SK-N-SH treated with all-trans-retinoic acid at 6 μM for 48 hours (cell line): Measurements from ENCODE around the gene SMYD3.

Experiments
- ATAC-seq: fragments of 200-7000 bp; cut with Tn5 transposase; 3 replicates; pipeline ENCODE4 v1.9.1; 2020; ENCODE audit warnings: mild to moderate bottlenecking, moderate library complexity
- BACH2 ChIP-seq: fragments of 250-450 bp; sonication (Bioruptor Pico); IDR thresholded peaks from 2 replicates; pipeline ENCODE4 v1.9.0; 2021; ENCODE audit warnings: mild to moderate bottlenecking, borderline replicate concordance
- CSDC2 ChIP-seq: fragments of 250-450 bp; sonication (Bioruptor Pico); IDR thresholded peaks from 2 replicates; pipeline ENCODE4 v1.5.0; 2020; ENCODE audit warnings: mild to moderate bottlenecking, moderate library complexity
- CSRNP3 ChIP-seq: fragments of 250-450 bp; sonication (Bioruptor Pico); IDR thresholded peaks from 2 replicates; pipeline ENCODE4 v1.5.1; 2021; ENCODE audit warnings: mild to moderate bottlenecking, moderate library complexity
- ESRRG ChIP-seq: fragments of 250-450 bp; sonication (Bioruptor Pico); IDR thresholded peaks from 2 replicates; pipeline ENCODE4 v1.6.1; 2021; ENCODE audit warnings: mild to moderate bottlenecking
- GLIS3 ChIP-seq: fragments of 250-450 bp; sonication (Bioruptor Pico); IDR thresholded peaks from 2 replicates; pipeline ENCODE4 v1.5.0; 2020; ENCODE audit warnings: mild to moderate bottlenecking, moderate library complexity
- ISL1 ChIP-seq: fragments of 250-450 bp; sonication (Bioruptor Pico); IDR thresholded peaks from 2 replicates; pipeline ENCODE4 v2.1.2; 2022; ENCODE audit warnings: mild to moderate bottlenecking, moderate library complexity
- PPARA ChIP-seq: fragments of 250-450 bp; sonication (Bioruptor Pico); IDR thresholded peaks from 2 replicates; pipeline ENCODE4 v1.5.0; 2020; ENCODE audit warnings: mild to moderate bottlenecking, borderline replicate concordance
- RARB ChIP-seq: fragments of 250-450 bp; sonication (Bioruptor Pico); IDR thresholded peaks from 2 replicates; pipeline ENCODE4 v1.8.0; 2021; ENCODE audit warnings: mild to moderate bottlenecking, moderate library complexity
- TCF4 ChIP-seq: fragments of 250-450 bp; sonication (Bioruptor Pico); IDR thresholded peaks from 2 replicates; pipeline ENCODE4 v1.8.0; 2021; ENCODE audit warnings: mild to moderate bottlenecking, moderate library complexity, borderline replicate concordance
- TOX ChIP-seq: fragments of 250-450 bp; sonication (Bioruptor Pico); IDR thresholded peaks from 2 replicates; pipeline ENCODE4 v1.8.0; 2021; ENCODE audit warnings: mild to moderate bottlenecking, moderate library complexity, borderline replicate concordance
- ZFP3 ChIP-seq: fragments of 250-450 bp; sonication (Bioruptor Pico); IDR thresholded peaks from 2 replicates; pipeline ENCODE4 v1.5.0; 2020; ENCODE audit warnings: mild to moderate bottlenecking, moderate library complexity
- ZNF565 ChIP-seq: fragments of 450-650 bp; formaldehyde crosslinking; conservative IDR thresholded peaks from 2 replicates; pipeline ENCODE4 v1.5.0; 2020; ENCODE audit warnings: low read depth, mild to moderate bottlenecking, moderate library complexity
- ZNF70 ChIP-seq: fragments of 450-650 bp; formaldehyde crosslinking; IDR thresholded peaks from 2 replicates; pipeline ENCODE4 v1.5.0; 2020; ENCODE audit warnings: mild to moderate bottlenecking, moderate library complexity
- ZNF8 ChIP-seq: fragments of 450-650 bp; formaldehyde crosslinking; IDR thresholded peaks from 2 replicates; pipeline ENCODE4 v1.5.0; 2020; ENCODE audit warnings: mild to moderate bottlenecking, moderate library complexity
- TF ChIP-seq, protein P1 (sequence below): fragments of 250-450 bp; sonication (Bioruptor Pico); IDR thresholded peaks from 2 replicates; pipeline ENCODE4 v1.5.0; 2020; ENCODE audit warnings: mild to moderate bottlenecking, moderate library complexity
- TF ChIP-seq, protein P2 (sequence below): fragments of 250-450 bp; sonication (Bioruptor Pico); IDR thresholded peaks from 2 replicates; pipeline ENCODE4 v1.8.0; 2020; ENCODE audit warnings: mild to moderate bottlenecking, moderate library complexity, borderline replicate concordance
- TF ChIP-seq, protein P3 (sequence below): fragments of 250-450 bp; sonication (Bioruptor Pico); IDR thresholded peaks from 2 replicates; pipeline ENCODE4 v1.8.0; 2021; ENCODE audit warnings: low read depth, mild to moderate bottlenecking, moderate library complexity, borderline replicate concordance

The SMYD3 gene

GRCh38 chr1:245812278-245812677 is 694.8 kb downstream of the SMYD3 start:
- ATAC-seq = no peak
- no peak for TF ChIP-seq ZNF8
- TF ChIP-seq ISL1 = no peak
- TF ChIP-seq ZFP3 (CRISPR knock-in tag) = no peak
- TF ChIP-seq PPARA (CRISPR knock-in tag) = no peak
- no peak for TF ChIP-seq RARB
- no peak for TF ChIP-seq ZNF70
- TF ChIP-seq TCF4 (CRISPR knock-in tag) = no peak
- TF ChIP-seq ZNF565 (CRISPR knock-in tag) = no peak
- TF ChIP-seq, protein P1, sequence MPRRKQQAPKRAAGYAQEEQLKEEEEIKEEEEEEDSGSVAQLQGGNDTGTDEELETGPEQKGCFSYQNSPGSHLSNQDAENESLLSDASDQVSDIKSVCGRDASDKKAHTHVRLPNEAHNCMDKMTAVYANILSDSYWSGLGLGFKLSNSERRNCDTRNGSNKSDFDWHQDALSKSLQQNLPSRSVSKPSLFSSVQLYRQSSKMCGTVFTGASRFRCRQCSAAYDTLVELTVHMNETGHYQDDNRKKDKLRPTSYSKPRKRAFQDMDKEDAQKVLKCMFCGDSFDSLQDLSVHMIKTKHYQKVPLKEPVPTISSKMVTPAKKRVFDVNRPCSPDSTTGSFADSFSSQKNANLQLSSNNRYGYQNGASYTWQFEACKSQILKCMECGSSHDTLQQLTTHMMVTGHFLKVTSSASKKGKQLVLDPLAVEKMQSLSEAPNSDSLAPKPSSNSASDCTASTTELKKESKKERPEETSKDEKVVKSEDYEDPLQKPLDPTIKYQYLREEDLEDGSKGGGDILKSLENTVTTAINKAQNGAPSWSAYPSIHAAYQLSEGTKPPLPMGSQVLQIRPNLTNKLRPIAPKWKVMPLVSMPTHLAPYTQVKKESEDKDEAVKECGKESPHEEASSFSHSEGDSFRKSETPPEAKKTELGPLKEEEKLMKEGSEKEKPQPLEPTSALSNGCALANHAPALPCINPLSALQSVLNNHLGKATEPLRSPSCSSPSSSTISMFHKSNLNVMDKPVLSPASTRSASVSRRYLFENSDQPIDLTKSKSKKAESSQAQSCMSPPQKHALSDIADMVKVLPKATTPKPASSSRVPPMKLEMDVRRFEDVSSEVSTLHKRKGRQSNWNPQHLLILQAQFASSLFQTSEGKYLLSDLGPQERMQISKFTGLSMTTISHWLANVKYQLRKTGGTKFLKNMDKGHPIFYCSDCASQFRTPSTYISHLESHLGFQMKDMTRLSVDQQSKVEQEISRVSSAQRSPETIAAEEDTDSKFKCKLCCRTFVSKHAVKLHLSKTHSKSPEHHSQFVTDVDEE (CRISPR knock-in tag) = no peak

DNA sequence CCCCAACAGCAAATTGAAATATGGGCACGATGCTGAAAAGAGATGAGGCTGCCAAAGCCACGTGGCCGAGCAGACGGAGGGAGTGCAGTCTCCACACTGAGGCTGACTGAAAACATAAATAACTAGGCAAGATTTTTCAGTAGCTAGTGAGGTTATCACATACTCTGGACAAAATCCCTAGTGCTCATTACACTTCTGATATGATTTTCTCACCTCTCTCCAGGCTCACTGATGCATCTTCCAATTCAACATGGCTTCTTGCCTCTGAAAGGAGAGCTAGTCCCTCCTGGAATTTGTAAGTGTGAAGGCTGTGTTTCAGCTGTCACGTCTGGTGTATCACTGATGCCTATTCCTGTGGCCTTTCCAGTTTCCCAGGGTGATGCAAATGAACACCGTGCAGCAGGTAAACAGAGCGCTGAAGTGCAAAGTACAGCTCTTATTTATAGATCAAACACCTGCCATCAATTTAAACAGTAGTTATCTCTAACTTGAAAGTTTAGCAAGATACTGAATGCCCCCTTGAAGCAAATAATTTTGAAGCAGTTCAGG is 696.2 kb downstream of the SMYD3 start:
- no peak for TF ChIP-seq GLIS3 (CRISPR knock-in tag)
- TF ChIP-seq ZNF8 = no peak
- TF ChIP-seq CSRNP3 (CRISPR knock-in tag) = no peak
- TF ChIP-seq ZNF565 (CRISPR knock-in tag) = no peak
- TF ChIP-seq, protein P2, sequence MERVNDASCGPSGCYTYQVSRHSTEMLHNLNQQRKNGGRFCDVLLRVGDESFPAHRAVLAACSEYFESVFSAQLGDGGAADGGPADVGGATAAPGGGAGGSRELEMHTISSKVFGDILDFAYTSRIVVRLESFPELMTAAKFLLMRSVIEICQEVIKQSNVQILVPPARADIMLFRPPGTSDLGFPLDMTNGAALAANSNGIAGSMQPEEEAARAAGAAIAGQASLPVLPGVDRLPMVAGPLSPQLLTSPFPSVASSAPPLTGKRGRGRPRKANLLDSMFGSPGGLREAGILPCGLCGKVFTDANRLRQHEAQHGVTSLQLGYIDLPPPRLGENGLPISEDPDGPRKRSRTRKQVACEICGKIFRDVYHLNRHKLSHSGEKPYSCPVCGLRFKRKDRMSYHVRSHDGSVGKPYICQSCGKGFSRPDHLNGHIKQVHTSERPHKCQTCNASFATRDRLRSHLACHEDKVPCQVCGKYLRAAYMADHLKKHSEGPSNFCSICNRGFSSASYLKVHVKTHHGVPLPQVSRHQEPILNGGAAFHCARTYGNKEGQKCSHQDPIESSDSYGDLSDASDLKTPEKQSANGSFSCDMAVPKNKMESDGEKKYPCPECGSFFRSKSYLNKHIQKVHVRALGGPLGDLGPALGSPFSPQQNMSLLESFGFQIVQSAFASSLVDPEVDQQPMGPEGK (CRISPR knock-in tag) = no peak
- TF ChIP-seq ISL1 = no peak
- no peak for TF ChIP-seq ZFP3 (CRISPR knock-in tag)
- TF ChIP-seq BACH2 (CRISPR knock-in tag) = no peak
- TF ChIP-seq ZNF70 = no peak
- TF ChIP-seq, protein P3, sequence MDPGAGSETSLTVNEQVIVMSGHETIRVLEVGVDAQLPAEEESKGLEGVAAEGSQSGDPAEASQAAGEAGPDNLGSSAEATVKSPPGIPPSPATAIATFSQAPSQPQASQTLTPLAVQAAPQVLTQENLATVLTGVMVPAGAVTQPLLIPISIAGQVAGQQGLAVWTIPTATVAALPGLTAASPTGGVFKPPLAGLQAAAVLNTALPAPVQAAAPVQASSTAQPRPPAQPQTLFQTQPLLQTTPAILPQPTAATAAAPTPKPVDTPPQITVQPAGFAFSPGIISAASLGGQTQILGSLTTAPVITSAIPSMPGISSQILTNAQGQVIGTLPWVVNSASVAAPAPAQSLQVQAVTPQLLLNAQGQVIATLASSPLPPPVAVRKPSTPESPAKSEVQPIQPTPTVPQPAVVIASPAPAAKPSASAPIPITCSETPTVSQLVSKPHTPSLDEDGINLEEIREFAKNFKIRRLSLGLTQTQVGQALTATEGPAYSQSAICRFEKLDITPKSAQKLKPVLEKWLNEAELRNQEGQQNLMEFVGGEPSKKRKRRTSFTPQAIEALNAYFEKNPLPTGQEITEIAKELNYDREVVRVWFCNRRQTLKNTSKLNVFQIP (CRISPR knock-in tag) = no peak
- TF ChIP-seq, protein P1 (CRISPR knock-in tag) = no peak
- TF ChIP-seq CSDC2 (CRISPR knock-in tag) = no peak
- ATAC-seq = peak; percentile 16; the same call in 1 of the 3 replicates

- peak; percentile 24; the same call in 2 of the 3 replicates for ATAC-seq
- TF ChIP-seq RARB (no peak), ZNF8 (no peak), TOX (CRISPR knock-in tag) (no peak), ESRRG (CRISPR knock-in tag) (no peak), GLIS3 (CRISPR knock-in tag) (no peak), ZNF565 (CRISPR knock-in tag) (no peak), ZFP3 (CRISPR knock-in tag) (no peak)
- TF ChIP-seq, protein P1 (CRISPR knock-in tag) = no peak
- TF ChIP-seq, protein P2 (CRISPR knock-in tag) = no peak
- TF ChIP-seq, protein P3 (CRISPR knock-in tag) = no peak
These were observed 696.8 kb downstream of the SMYD3 start for GRCh38 chr1:245810181-245810769.
